ENCODE results near the gene MEGF9. TPM values are rescaled to one million over a fixed set of nuclear protein-coding genes. Genes with fewer than 3 reads are reported as not detected.

The MEGF9 gene
- total RNA-seq, 1 donor from 2014 or later: 10.0 TPM

DNA sequence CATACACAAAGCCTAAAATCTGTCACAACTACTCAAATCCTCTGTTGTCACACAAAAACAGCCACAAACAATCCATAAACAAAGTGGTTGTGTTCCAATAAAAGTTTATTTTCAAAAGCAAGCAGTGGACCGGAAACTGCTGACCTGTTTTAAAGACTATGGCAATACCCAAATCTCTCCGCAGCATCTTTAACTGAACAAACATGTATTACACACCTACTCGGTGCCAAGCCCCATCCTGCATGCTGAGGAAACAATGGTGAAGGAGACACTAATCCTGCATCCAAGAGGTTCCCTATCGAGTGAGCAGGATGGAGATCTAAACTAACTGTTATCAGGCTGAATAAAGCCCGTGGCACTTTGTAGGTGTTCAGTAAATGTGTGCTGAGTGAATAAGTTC, 145.5 kb downstream of the MEGF9 start:
- no peak for DNase-seq (ENCODE audit: low read depth)
- Histone ChIP-seq H3K27me3 (ENCODE audit: control insufficient read depth, insufficient read depth, low read length) (no peaks in the 10 kb centered on the region), H3K4me3 (ENCODE audit: low read depth, low read length) (no peak overlapping the region), H3K36me3 (ENCODE audit: control insufficient read depth, insufficient read depth, low read length) (no peaks in the 10 kb centered on the region)
- TF ChIP-seq, protein P1, sequence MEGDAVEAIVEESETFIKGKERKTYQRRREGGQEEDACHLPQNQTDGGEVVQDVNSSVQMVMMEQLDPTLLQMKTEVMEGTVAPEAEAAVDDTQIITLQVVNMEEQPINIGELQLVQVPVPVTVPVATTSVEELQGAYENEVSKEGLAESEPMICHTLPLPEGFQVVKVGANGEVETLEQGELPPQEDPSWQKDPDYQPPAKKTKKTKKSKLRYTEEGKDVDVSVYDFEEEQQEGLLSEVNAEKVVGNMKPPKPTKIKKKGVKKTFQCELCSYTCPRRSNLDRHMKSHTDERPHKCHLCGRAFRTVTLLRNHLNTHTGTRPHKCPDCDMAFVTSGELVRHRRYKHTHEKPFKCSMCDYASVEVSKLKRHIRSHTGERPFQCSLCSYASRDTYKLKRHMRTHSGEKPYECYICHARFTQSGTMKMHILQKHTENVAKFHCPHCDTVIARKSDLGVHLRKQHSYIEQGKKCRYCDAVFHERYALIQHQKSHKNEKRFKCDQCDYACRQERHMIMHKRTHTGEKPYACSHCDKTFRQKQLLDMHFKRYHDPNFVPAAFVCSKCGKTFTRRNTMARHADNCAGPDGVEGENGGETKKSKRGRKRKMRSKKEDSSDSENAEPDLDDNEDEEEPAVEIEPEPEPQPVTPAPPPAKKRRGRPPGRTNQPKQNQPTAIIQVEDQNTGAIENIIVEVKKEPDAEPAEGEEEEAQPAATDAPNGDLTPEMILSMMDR (IDR thresholded peaks at IDR 0.05; ENCODE audit: insufficient read depth, low read length, poor library complexity, severe bottlenecking): no peak

DNA sequence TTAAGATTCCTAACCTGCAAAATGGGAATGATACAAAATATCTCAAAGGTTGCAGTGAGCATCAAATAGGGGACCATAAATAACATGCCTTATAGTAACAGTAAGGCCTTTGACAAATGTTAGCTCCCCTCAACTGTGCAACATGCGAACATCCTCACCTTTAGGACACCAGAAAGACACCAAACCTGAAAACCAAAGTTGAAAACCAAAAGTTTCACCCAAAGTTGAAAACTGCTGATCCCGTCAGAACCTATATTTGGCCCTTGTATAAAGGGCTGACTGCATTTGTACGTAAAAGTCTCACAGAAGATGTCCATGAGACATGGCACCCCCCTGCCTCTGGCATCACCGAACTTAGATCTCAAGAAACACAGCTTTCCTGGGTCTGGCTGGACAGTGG, 146.4 kb downstream of the MEGF9 start:
- TF ChIP-seq, protein P1 (IDR thresholded peaks at IDR 0.05; ENCODE audit: insufficient read depth, low read length, poor library complexity, severe bottlenecking): no peak
- Histone ChIP-seq H3K36me3 (ENCODE audit: control insufficient read depth, insufficient read depth, low read length) (no peaks in the 10 kb centered on the region), H3K27me3 (ENCODE audit: control insufficient read depth, insufficient read depth, low read length) (no peaks in the 10 kb centered on the region), H3K4me3 (ENCODE audit: low read depth, low read length) (no peak overlapping the region)
- DNase-seq (ENCODE audit: low read depth): no peak

DNA sequence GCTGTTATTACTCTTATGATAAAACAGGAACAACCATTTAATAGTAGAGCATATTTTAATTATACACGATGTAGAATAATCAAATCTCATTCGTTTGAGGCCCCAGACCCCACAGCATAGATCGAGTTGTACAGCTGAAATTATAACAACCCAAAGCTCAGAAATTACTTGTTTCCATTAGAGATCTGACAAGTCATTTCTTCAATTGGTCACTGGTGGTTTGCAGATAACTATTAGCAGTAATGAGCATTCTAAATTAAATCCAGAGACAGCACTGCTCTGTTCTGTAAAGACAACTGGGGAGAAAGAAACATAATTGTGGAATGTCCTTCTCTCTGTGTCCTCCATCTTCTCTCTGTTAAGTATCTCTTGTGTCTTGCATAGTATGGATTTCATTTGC, 147.2 kb downstream of the MEGF9 start:
- Histone ChIP-seq H3K27me3 (ENCODE audit: control insufficient read depth, insufficient read depth, low read length) (no peaks in the 10 kb centered on the region), H3K36me3 (ENCODE audit: control insufficient read depth, insufficient read depth, low read length) (no peaks in the 10 kb centered on the region), H3K4me3 (ENCODE audit: low read depth, low read length) (no peak overlapping the region)
- TF ChIP-seq, protein P1 (IDR thresholded peaks at IDR 0.05; ENCODE audit: insufficient read depth, low read length, poor library complexity, severe bottlenecking): no peak
- no peak for DNase-seq (ENCODE audit: low read depth)

DNA sequence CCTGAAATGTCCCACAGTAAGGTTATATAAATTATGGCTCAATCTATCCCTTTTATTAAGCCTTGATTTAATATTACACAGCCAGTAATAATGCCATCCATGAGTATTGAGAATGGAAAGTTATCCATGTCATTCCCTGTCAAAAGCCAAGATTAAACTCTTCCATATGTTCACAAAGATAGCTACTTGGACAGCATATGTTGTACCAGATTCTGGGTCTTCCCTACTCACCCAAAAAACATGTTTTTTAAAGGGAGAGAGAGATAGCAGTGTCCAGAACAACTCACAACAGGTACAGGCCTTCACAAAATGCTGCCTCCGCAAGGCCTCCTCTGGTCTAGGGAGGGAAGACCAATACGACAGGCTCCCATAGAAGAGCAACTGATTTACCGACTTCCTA, 149.7 kb downstream of the MEGF9 start:
- H3K27me3 ChIP-seq (ENCODE audit: control insufficient read depth, insufficient read depth, low read length): no peaks in the 10 kb centered on the region
- TF ChIP-seq, protein P1 (IDR thresholded peaks at IDR 0.05; ENCODE audit: insufficient read depth, low read length, poor library complexity, severe bottlenecking): no peak
- H3K4me3 ChIP-seq (ENCODE audit: low read depth, low read length): no peak overlapping the region
- DNase-seq (ENCODE audit: low read depth): no peak
- no peaks in the 10 kb centered on the region for H3K36me3 ChIP-seq (ENCODE audit: control insufficient read depth, insufficient read depth, low read length)

DNA sequence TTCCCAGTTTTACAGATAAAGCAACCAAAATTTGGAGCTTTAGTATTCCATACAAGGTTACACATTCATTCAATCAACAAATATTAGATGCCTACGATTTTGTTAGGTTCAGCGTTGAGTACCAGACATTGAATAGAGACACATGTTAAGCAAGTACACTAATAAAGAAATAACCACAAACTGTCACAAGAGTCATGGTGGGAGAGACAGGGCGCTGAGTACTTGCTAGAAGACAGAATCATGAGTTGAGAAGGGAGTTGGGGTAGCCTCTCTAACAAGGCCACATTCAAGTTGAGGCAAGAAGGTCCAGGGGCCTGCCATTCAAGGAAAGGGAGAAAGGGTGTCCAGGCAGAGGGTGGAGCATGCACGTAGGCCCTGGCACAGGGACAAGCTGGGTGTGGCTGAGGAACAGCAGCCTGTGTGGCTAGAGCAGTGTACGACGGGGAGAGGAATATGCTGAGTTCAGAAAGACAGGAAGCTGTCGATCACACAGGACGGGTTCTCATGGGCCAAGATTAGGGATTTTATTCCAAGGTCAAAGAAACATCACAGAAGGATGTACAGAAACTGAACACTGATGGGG, 151.3 kb downstream of the MEGF9 start:
- TF ChIP-seq, protein P1 (IDR thresholded peaks at IDR 0.05; ENCODE audit: insufficient read depth, low read length, poor library complexity, severe bottlenecking): no peak
- Histone ChIP-seq H3K27me3 (ENCODE audit: control insufficient read depth, insufficient read depth, low read length) (no peaks in the 10 kb centered on the region), H3K36me3 (ENCODE audit: control insufficient read depth, insufficient read depth, low read length) (no peaks in the 10 kb centered on the region), H3K4me3 (ENCODE audit: low read depth, low read length) (no peak overlapping the region)
- DNase-seq (ENCODE audit: low read depth): no peak

DNA sequence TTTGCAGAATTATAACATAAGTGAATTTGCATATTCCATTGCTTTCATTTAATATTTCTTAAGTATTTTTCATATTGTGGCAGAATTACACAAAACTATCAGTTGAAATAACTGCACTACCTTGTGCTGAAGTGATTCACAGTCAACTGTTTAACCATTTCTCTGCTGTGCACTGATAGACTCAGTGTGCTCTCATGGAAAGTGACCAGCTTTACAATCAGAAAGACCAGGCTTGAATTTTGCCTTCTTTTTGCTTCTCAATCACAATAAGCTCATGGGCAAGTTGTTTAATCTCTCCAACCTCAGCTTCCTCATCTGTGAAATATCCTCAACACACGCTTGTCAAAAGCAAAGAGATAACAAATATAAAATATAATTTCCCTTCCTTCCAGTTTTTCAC, 152.6 kb downstream of the MEGF9 start:
- Histone ChIP-seq H3K27me3 (ENCODE audit: control insufficient read depth, insufficient read depth, low read length) (no peaks in the 10 kb centered on the region), H3K4me3 (ENCODE audit: low read depth, low read length) (no peak overlapping the region), H3K36me3 (ENCODE audit: control insufficient read depth, insufficient read depth, low read length) (no peaks in the 10 kb centered on the region)
- no peak for DNase-seq (ENCODE audit: low read depth)
- TF ChIP-seq, protein P1 (IDR thresholded peaks at IDR 0.05; ENCODE audit: insufficient read depth, low read length, poor library complexity, severe bottlenecking): no peak
